Panc1 (cell line): ENCODE data around the gene DYTN. TPM values are rescaled to one million over a fixed set of nuclear protein-coding genes. Genes with fewer than 3 reads are reported as not detected.

Experiments used
- ATAC-seq: fragments of 200-7000 bp; cut with Tn5 transposase; 2 replicates; pipeline ENCODE4 v1.9.1; 2020; ENCODE audit warnings: mild to moderate bottlenecking, moderate library complexity
- BruUV-seq: library from RNA; stranded (reverse); fragments of 400-500 nt; replicated peaks from 2 replicates; lab custom pipeline; 2021; lab: Mats Ljungman, UMichigan
- CTCF ChIA-PET: fragments of 300-600 bp; sonication (Branson Sonifier 250); formaldehyde crosslinking; loops from one replicate; lab custom pipeline; 2022; ENCODE audit warnings: antibody characterized with exemption; lab: Charles Lee
- POLR2A ChIA-PET: fragments of 300-600 bp; sonication (Branson Sonifier 250); formaldehyde crosslinking; loops from one replicate; lab custom pipeline; 2022; ENCODE audit warnings: antibody characterized with exemption; lab: Charles Lee
- DNase-seq: peaks from one replicate; pipeline ENCODE4 v3.0.0-alpha.2; 2010; ENCODE audit warnings: low read depth, low spot score
- H3K27ac ChIP-seq: 2 replicates; pipeline ENCODE4 v1.5.1; 2011; ENCODE audit warnings: mild to moderate bottlenecking, low read length, inconsistent platforms
- H3K27me3 ChIP-seq: fragments of 200-500 bp; sonication (Bioruptor generic); 2 replicates; pipeline ENCODE4 v1.6.0; 2014; ENCODE audit warnings: low read length, inconsistent platforms; ENCODE audit not compliant: control insufficient read depth, insufficient read depth
- H3K36me3 ChIP-seq: fragments of 200-500 bp; sonication (Bioruptor generic); 2 replicates; pipeline ENCODE4 v1.5.1; 2014; ENCODE audit warnings: inconsistent platforms, mild to moderate bottlenecking, low read length, moderate library complexity; ENCODE audit not compliant: control insufficient read depth, insufficient read depth
- H3K4me1 ChIP-seq: 2 replicates; pipeline ENCODE4 v1.5.1; 2011; ENCODE audit warnings: inconsistent platforms, mild to moderate bottlenecking, low read length, moderate library complexity; ENCODE audit not compliant: control insufficient read depth, insufficient read depth
- H3K4me3 ChIP-seq, 2 experiments: 2 replicates each; pipeline ENCODE4 v1.5.1; 2011 to 2012; ENCODE audit warnings: low read depth in 2 of 2, low read length in 2 of 2, mild to moderate bottlenecking in 2 of 2, inconsistent platforms in 1 of 2, moderate library complexity in 1 of 2
- H3K9me3 ChIP-seq: fragments of 200-500 bp; sonication (Bioruptor generic); 2 replicates; pipeline ENCODE4 v1.5.1; 2014; ENCODE audit warnings: low read depth, mild to moderate bottlenecking, inconsistent platforms, low read length, moderate library complexity; ENCODE audit not compliant: control insufficient read depth, insufficient read depth
- POLR2AphosphoS5 ChIP-seq: IDR thresholded peaks from 2 replicates; pipeline ENCODE4 v1.6.1; 2012; ENCODE audit warnings: mild to moderate bottlenecking, low read depth, low read length, moderate library complexity
- SIN3A ChIP-seq: IDR thresholded peaks from 2 replicates; pipeline ENCODE4 v1.6.1; 2012; ENCODE audit warnings: low read depth, mild to moderate bottlenecking, low read length, moderate library complexity, borderline replicate concordance; ENCODE audit not compliant: insufficient read depth
- TCF7L2 ChIP-seq: IDR thresholded peaks from 2 replicates; pipeline ENCODE4 v1.6.1; 2011; ENCODE audit warnings: mild to moderate bottlenecking, low read depth, low read length, inconsistent platforms
- in situ Hi-C: cut with HindIII; loops from 2 replicates; pipeline ENCODE4 v1.10.0; 2016; ENCODE audit warnings: low sequenced_read_pairs, low pct_unique_long_range_greater_than_20kb
- intact Hi-C: fragments of 100-400 bp; cut with micrococcal nuclease; formaldehyde crosslinking; loops from one replicate; pipeline ENCODE4 v1.10.0; 2022; ENCODE audit not compliant: unreplicated experiment
- total RNA-seq: library from RNA; stranded (reverse); gene quantifications from one replicate; pipeline ENCODE4 v1.2.1, GENCODE V29; 2021; ENCODE audit not compliant: unreplicated experiment
- TF ChIP-seq, protein P1 (sequence below): fragments of 450-650 bp; IDR thresholded peaks from 2 replicates; pipeline ENCODE4 v1.5.1; 2017; ENCODE audit warnings: mild to moderate bottlenecking
- TF ChIP-seq, protein P2 (sequence below), 2 experiments: IDR thresholded peaks; 2 replicates each; pipeline ENCODE4 v1.6.1; 2011 to 2012; ENCODE audit warnings: low read depth in 2 of 2, control low read depth in 1 of 2, low read length in 1 of 2, mild to moderate bottlenecking in 1 of 2, moderate library complexity in 1 of 2; ENCODE audit not compliant: insufficient read depth in 1 of 2

The DYTN gene
- total RNA-seq, 1 experiment from 2014 or later = not detected

DNA sequence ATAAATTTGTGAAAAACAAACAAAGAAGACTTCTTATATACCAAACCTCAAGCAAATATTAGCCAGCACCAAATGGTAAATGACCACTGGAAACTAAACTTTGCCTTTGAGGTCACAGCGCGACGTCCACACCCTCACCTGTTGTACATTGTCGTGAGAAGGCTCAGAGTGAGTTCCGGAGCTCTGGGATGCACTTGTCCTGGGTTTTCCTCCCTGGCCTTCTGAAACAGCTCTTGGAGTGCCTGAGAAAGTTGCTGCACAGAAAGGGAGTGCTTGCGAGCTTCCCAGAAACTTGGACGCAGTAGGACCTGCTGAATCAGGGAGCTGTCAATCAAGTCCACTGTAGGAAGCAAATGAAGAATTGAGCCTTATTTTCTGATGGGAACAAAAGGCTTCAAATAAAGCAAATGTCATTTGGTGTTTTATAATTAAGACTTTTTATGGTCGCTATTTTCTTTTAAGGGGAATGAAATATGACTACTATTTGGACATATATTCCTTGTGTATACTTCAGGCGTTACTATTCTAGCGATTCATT lies 11.0 kb downstream of the DYTN start:
- H3K27me3 ChIP-seq = peaks cover 8% of the 10 kb centered on the region; the same call in 1 of the 2 replicates
- in situ Hi-C loops (no loop called here), intact Hi-C loops (no loop called here)
- no TSS peak for BruUV-seq
- H3K4me3 ChIP-seq = no peak overlapping the region
- H3K4me1 ChIP-seq = no peaks in the 10 kb centered on the region
- H3K27ac ChIP-seq = no peak overlapping the region
- ATAC-seq (no peak), DNase-seq (no peak)
- H3K9me3 ChIP-seq = no peaks in the 10 kb centered on the region
- H3K36me3 ChIP-seq = no peaks in the 10 kb centered on the region
- POLR2A ChIA-PET = no interaction called here
- TF ChIP-seq SIN3A = no peak
- TF ChIP-seq, protein P1, sequence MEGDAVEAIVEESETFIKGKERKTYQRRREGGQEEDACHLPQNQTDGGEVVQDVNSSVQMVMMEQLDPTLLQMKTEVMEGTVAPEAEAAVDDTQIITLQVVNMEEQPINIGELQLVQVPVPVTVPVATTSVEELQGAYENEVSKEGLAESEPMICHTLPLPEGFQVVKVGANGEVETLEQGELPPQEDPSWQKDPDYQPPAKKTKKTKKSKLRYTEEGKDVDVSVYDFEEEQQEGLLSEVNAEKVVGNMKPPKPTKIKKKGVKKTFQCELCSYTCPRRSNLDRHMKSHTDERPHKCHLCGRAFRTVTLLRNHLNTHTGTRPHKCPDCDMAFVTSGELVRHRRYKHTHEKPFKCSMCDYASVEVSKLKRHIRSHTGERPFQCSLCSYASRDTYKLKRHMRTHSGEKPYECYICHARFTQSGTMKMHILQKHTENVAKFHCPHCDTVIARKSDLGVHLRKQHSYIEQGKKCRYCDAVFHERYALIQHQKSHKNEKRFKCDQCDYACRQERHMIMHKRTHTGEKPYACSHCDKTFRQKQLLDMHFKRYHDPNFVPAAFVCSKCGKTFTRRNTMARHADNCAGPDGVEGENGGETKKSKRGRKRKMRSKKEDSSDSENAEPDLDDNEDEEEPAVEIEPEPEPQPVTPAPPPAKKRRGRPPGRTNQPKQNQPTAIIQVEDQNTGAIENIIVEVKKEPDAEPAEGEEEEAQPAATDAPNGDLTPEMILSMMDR = no peak
- TF ChIP-seq TCF7L2 = no peak
- TF ChIP-seq, protein P2, sequence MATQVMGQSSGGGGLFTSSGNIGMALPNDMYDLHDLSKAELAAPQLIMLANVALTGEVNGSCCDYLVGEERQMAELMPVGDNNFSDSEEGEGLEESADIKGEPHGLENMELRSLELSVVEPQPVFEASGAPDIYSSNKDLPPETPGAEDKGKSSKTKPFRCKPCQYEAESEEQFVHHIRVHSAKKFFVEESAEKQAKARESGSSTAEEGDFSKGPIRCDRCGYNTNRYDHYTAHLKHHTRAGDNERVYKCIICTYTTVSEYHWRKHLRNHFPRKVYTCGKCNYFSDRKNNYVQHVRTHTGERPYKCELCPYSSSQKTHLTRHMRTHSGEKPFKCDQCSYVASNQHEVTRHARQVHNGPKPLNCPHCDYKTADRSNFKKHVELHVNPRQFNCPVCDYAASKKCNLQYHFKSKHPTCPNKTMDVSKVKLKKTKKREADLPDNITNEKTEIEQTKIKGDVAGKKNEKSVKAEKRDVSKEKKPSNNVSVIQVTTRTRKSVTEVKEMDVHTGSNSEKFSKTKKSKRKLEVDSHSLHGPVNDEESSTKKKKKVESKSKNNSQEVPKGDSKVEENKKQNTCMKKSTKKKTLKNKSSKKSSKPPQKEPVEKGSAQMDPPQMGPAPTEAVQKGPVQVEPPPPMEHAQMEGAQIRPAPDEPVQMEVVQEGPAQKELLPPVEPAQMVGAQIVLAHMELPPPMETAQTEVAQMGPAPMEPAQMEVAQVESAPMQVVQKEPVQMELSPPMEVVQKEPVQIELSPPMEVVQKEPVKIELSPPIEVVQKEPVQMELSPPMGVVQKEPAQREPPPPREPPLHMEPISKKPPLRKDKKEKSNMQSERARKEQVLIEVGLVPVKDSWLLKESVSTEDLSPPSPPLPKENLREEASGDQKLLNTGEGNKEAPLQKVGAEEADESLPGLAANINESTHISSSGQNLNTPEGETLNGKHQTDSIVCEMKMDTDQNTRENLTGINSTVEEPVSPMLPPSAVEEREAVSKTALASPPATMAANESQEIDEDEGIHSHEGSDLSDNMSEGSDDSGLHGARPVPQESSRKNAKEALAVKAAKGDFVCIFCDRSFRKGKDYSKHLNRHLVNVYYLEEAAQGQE (IDR thresholded peaks at IDR 0.05; ENCODE audit: insufficient read depth in 1 of 2, low read depth in 2 of 2, low read length in 1 of 2) = no peak
- TF ChIP-seq POLR2AphosphoS5 = no peak
- CTCF ChIA-PET = no interaction called here

DNA sequence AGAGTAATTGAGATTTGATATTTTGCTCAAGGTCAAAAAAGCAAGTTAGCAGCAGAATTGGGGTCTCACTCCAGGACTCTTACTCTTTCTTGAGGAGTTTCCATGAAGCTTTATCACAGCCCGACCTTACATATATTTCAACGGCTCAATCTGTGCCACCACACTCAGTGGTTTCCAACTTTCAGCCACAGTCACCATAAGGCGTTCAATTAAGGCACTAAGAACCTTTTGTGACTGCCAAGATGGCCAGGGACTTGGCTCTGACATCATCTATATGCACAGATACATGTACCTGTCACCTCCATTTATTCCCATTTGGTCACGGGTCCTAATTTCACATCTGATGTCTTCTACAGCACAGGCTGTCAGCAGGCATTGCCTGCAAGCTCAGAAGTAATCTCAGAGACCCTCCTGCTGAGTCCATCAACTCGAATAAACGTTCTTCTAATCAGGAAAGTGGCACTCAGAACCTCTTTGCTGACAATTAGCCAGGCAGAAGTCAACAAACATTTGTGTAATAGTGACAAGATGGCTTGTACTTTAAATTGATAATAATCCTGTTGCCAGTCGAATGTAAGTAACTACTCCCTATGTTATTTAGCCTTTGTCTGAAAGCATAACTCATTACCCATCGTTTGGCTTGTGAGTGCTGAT lies 16.1 kb downstream of the DYTN start:
- Histone ChIP-seq H3K36me3 (no peaks in the 10 kb centered on the region), H3K27ac (no peak overlapping the region), H3K27me3 (peaks cover 10% of the 10 kb centered on the region; the same call in 1 of the 2 replicates), H3K4me3 (no peak overlapping the region), H3K4me1 (no peaks in the 10 kb centered on the region), H3K9me3 (no peaks in the 10 kb centered on the region)
- no peak for ATAC-seq
- TF ChIP-seq POLR2AphosphoS5 (no peak), TCF7L2 (no peak), SIN3A (no peak)
- TF ChIP-seq, protein P1 = no peak
- TF ChIP-seq, protein P2 (IDR thresholded peaks at IDR 0.05; ENCODE audit: insufficient read depth in 1 of 2, low read depth in 2 of 2, low read length in 1 of 2) = no peak
- POLR2A ChIA-PET = no interaction called here
- DNase-seq = no peak
- CTCF ChIA-PET = interaction anchor here (0.6 kb wide), 1 partner anchor 752 kb away, joined by 3 read pairs; no protein-coding TSS in a partner anchor
- no TSS peak for BruUV-seq
- in situ Hi-C loops (no loop called here), intact Hi-C loops (no loop called here)
